ENCODE results near the gene LRRC73. TPM values are rescaled to one million over a fixed set of nuclear protein-coding genes. Genes with fewer than 3 reads are reported as not detected.
"Not testable (repeated sequence)": the region's sequence is repeated elsewhere in the genome, so short reads cannot be mapped to it uniquely, and the experiment has no call there.

LRRC73 gene
- polyA plus RNA-seq, 1 donor: 1.2 TPM

DNA sequence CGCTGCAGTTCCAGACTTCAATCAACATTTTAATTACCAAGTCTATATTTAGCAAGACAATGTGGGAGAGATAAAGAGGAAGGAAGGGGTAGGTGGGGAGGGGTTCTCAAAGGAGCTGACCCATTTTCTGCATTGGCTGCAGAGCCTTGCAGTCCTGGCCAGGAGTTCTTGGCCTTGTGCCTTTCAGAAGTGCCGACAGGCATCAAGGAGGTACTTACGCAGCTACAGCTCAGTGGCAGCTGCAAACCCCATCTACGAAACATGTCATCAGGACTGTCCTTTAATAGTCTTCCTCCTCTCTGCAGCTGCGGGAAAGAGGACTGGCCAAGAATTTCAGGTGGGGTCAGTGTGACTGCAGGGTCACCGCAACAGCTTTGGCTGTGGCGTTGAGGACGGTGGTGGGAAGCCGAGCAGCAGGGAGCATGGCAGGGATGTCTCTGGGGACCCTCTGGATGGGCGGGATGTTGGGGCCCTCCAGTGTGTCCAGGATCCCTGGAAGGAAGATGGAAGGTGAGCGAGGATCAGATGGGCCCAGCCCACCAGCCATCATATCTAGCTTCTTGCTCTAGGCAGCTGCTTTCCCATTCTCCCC, 1.8 kb upstream of the LRRC73 start:
- no peak for DNase-seq

DNA sequence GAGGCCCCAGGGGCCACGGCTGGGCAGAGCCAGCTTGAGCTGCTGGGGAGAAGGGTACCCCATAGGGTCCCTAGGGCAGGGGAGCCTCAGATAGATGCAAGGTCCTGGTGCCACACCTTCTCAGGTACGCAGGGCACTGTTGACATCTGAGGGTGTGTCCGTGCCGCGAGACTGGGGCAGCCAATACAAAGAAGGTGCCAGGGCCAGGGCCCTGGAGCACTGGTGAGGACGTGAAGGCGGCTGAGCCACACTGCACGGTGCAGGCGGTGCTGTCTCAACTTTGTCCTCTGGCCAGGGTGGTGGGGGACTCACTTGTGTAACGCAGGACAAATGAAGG, 649 bp upstream of the LRRC73 start:
- DNase-seq: no peak

DNA sequence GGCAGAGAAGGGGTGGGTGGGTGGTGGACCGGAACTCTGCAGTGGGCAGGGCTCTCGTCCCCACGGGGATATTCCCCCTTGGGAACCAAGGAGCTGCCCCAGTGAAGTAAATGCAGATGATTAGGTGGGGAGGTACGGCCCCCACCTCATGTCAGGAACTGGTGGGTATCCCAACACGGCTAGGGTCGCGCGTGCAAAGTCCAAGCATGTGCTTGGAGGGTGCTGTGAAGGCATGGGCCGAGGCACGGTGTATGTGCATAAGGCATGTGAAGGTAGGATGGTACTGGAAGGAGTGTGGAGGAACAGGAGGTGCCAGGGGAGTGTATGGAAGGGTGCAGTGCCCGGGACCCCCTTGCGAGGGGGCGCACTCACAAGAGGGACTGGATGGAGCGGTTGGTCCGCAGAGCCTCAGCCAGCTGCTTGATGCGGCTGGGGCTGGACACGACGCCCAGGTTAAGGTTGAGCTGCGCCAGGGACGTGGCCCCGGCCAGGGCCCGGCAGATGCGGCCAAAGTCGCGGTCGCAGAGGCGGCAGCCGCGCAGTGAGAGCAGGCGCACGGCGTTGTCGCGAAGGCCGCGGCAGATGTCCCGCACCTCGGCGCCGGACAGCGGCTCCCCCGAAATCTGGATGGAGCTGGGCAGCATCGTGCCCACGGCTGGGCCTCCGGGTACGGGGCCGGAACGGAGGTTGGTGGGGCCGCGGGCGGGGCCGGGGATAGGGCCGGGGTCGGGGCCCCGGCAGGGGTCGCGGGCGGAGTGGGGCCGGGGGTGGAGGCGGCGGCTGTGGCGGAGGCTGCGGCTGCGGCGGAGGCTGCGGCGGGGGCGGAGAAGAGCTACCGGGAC, 783 bp downstream of the LRRC73 start:
- DNase-seq: no peak

DNA sequence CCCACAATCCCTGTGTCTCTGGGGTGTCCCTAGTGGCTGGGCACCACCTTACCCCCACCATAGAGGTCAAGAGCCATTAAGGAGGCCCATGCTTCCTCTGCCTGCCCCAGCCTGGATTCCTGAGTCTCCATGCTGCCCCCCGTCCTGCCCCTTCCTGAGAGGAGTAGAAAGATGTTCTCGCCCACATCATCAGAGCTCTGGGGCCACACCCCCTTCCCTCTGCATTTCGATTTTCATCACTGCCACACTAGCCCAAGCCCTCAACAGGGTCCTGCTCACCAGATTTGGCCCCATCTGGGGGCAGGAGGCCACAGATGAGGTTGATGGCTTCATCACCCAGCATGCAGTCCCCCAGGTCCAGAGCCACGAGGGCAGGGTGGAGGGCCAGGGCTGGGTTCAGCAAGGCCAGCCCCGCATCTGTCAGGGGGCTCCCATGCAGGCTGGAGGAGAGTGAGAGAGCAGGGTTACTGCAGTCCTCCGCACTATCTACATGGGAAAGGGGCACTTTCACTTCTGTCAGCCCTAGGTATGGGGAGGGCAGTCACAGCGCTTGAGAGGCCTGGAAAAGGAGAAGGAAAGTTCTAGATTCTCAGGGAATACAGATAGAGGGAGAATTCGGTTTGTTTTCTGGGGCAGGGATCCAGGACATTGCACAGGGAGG, 1.5 kb downstream of the LRRC73 start:
- no peak for DNase-seq

DNA sequence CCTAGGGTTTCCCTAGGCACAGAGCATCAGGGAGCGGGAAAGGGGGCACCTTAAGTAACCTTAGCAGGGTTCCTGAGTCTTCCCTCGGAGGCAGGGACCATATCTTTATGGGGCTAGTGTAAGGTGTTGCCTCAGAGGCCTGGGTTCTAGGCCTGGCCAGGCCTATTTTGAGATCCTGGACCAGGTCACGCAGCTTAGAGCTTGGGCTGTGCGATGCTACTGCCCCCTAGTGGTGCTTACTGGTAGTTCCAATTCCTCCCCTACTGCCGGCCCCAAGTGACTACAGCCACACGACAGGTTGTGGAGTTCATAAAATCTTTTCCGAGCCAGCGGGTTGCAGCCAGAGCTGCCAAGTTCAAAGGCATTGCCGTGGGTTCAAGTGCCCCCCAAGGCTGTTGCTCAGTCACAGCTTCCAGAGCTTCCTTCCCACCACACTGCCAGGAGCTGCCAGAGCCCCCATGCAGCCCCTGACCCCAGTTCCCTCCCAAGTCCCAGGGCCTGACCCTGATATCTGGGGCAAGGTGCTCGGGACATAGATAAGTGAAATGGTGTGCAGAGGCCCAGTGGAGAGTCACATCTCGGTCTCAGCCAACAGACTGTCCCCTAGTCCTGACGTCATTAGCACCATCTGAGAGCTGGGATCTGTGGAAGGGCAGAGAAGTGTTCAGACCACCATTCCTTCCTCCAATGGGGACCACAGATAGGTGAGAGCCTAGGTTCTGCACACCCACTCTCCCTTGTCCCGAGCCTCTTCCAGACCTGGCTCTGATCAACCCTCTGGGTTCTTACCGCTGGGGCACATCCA, 3.3 kb downstream of the LRRC73 start:
- DNase-seq: peak; percentile 85

DNA sequence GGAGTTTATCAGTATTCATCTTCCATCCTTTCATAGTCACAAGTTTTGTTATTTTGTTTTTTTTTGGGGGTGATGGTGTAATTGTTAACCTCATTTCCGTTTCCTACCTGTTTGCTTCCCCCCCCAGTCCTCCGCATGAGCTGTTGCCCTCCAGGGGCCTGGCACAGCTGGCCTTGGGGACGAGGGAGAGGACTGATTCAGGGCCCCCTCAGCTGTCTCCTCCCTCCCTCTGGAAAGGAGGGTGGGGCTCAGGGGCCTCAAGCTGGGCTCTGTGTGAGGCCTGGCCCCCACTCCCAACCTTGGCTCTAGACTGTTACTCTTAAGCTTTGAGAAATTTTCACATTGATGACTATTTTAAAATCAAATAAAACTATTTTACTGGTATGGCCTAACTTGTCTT, 4.0 kb downstream of the LRRC73 start:
- no peak for DNase-seq

DNA sequence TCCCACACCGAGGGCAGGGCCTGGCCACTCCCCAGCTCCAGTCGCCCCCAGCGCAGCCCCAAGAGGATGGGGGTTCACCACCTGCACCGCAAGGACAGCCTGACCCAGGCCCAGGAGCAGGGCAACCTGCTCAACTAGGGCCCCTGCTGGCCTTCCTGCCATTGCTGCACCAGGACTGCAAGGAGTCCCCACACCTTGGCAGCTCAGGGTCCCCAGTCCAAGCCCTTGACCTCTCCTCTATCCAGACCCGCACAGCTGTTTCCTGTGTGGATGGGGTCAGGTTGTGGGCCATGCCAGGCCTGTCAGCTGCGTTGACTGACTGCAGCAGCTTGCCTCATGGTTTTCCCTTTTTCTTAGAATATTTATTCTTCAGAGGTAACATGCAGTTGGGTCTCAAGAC, 4.4 kb downstream of the LRRC73 start:
- DNase-seq: no peak

DNA sequence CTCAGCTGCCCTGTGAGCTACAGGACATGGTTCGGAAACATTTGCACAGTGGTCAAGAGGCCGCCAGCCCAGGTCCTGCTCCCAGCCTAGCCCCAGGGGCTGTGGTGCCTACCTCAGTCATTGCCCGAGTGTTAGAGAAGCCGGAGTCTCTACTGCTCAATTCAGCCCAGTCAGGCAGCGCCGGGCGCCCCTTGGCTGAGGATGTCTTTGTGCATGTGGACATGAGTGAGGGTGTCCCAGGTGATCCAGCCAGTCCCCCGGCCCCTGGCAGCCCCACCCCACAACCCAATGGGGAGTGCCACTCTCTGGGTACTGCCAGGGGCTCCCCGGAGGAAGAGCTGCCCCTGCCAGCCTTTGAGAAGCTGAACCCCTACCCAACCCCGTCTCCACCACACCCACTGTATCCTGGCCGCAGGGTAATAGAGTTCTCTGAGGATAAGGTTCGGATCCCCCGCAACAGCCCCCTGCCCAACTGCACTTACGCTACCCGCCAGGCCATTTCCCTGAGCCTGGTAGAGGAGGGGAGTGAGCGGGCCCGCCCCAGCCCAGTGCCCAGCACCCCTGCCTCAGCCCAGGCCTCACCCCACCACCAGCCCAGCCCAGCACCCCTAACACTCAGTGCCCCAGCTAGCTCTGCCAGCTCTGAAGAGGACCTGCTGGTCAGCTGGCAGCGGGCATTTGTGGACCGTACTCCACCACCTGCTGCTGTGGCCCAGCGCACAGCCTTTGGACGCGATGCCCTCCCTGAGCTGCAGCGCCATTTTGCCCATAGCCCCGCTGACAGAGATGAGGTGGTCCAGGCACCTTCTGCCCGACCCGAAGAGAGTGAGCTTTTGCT, 5.2 kb downstream of the LRRC73 start:
- no peak for DNase-seq

DNA sequence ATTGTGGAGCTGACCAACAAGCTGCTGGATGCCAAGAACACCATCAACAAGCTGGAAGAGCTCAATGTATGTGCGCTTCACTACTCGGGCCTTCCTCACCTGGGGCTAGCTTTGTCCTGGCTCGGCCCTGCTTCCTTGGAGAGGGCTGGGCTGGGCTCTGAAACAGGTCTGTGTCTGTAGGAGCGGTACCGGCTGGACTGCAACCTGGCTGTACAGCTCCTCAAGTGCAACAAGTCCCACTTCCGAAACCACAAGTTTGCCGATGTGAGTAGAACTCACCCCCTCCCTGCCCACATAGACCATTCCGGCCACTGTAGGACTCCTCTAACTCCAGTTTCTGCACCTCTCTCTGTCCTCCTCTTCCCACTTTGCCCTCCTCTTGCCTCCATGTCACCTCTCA, 6.7 kb downstream of the LRRC73 start:
- DNase-seq: no peak

DNA sequence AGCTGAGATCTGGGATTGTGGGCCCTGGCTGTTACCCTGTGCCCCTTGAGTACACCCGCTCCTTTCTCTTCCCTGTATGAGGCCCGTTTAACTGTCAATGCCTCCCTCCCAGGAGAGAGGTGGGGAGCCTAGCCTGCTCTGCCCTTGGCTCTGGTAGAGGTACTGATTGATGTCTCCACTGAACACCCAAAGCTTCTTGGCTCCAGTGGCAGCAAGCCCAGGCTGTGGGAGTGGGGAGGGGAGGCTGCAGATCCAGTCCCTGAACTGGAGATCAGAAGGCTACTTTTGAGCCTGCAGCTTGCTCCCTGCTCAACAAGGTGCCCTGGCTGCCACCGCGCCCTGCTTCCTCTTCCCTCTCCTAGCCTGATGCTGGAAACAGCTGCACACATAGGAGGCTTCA, 7.5 kb downstream of the LRRC73 start:
- no peak for DNase-seq

DNA sequence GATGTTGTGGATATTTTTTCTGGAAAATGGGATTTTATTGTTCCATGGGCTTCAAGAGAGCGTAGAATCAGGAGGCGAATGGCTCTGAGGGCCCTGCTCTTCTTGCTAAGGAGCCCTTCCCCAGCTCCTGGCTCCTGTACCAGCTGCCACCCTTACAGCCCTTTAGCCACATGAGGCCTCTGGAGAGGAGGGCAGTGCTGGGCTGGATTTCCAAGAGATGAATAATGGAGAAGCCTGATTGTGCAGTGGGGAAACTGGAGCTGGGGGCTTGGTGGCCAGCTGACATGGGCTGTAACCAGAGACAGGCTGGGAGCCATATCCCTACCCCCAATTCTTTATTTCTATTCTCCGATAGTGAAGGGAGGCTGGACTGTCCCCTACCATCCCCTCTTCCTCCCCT, 9.2 kb downstream of the LRRC73 start:
- DNase-seq: no peak

DNA sequence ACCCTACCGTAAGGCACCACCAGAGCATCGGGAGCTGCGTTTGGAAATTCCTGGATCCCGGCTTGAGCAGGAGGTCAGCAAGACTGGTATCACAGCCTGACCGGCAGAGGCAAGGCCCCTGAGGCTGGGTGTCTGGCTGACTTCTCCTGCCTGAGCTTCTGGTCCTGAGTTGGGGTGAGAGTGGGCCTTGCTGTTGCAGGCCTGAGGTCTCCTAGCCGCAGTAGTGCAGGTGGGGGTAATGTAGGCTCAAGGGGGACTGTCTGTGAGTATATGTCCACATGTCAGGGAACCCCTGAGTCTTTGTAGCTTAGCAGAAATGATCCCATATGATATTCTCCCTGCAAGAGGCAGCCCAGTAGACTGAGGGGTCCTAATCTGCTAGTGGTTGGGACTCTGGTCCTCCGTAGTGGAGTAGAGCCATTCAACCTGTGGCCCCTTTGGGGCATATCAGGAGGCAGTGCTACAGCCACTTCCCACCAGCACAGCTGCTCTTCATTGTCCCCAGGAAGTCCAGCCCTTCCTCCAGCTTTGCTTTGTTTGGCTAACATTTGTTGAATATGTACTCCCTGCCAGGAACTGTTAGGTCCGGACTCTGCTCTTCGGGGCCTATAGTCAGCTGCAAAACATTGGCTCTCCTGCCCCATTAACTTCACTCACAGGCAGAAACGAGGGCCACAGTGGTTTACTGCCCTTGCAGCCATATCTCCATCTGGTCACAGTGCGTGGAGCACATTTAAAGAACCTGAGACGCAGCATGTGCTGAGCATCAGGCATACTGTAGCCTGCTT, 10.9 kb downstream of the LRRC73 start:
- DNase-seq: no peak

DNA sequence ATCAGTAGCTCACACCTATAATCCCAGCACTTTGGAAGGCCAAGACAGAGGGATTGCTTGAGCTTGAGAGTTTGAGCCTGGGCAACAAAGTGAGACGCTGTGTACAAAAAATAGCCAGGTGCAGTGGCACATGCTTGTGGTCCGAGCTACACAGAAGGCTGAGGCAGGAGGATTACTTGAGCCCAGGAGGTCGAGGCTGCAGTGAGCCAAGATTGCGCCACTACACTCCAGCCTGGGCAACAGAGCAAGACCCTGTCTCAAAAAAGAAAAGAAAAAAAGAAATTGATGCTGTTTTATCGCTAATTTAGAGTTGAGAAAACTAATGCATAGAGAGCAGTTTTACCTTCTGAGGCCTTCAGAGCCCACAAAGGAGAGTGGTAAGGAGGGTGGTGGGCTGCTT, 11.9 kb downstream of the LRRC73 start:
- not testable (repeated sequence) for DNase-seq

DNA sequence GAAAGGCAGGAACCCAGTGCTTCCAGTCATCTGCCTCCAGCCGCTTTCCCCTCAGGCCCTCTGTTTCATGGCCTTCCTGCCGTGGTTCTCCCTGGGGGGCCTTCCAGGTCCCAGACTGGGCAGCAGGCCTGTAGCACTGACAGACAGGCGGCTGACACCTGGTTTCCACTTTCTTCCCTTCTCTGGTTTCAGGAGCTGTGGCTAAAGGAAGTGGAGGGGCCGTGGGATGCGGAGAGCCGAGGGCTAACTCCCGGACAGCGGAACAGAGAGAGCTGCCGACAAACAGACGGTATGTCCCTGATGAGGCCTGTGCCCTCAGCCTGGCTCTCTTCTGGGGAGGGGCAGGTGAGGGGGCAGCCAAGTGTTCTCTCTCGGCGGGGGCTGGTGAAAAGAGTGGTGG, 12.5 kb downstream of the LRRC73 start:
- no peak for DNase-seq

DNA sequence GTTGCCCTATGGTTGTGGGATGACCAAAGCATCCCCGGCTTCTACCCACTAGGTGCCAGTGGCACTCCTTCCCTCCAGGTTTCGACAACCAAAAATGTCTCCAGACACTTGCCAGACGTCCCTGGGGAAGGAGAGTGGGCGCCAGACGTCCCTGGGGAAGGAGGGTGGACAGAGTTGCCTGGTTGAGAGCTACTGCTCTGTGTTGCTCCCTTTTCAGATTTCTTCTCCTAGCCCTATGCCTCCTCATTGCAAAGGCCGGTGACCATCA, 13.1 kb downstream of the LRRC73 start:
- DNase-seq: no peak

DNA sequence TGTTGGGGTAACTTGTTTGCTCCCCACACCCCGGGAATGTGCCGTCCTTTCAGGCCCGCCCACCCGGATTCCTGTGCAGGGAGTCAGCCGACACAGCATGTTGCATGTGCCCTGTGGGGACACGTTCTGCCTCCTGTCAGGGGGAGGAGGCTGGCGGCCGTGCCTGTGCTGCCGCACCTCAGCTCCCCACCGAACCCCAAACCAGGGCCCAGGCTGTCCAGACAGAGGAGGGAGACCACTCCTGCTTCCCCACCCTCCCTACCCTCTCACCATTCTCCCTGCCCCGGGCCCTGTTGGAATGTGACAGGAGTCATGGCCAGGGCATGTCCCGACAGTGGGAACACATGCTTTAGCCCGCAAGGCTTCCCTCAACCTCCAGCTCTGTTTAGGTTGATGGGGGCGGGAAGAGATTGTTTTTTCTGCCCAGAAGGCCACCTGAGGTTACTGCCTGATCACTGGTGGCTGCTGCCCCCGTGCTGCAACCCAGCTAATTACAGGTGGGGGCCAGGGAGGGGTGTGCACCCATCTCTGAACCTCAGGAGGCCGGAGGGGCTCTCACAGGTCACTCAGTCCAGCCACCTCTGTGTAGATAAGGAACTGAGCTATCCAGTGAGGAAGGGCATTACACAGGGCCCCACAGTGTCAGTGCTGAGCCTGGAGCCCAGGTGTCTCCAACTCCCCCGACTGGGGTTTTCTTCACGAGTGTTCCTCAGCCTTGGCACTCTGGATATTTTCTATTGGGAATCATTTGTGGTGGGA, 13.6 kb downstream of the LRRC73 start:
- DNase-seq: no peak

DNA sequence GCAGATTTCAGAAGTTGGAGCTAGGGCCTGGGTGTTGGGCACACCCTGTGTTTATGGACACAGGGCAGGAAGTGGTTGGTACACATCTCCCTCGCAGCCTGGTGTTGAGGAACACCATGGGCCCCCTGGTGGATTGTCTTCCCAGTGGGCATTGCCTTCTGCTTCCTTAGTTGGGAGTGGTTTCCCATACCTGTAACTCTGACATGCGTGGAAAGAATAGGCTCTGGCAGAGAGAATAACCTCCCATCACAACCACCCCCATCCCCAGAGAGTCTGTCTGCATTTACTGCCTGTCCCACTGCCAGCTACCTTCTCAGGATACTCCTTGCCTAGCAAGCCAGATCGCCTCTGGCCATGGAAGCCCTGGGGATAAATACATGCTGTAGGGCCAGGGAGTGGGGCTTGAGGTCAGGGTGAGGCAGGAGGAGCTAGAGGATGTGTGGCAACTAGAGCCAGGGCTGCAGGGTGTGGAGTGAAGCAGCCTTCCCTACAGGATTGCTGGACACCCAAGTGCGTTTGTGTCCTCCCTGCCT, 14.7 kb downstream of the LRRC73 start:
- DNase-seq: no peak

DNA sequence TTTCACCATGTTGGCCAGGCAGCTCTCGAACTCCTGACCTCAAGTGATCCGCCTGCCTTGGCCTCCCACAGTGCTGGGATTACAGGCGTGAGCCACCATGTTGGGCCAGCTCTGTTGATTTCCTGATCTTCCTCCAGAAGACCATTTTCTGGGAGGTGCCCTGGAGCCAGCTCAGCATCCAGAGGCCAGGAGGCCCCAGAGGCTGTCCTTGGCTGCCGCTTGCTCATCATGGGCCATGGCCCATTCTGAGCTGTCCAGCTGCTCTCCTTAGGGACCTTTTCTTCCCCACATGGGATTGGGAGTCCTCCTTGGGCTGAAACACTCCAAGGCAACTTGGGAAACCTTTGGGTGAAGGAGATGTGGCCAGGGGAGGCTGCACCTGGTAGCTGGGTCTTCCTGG, 15.4 kb downstream of the LRRC73 start:
- DNase-seq: no peak

DNA sequence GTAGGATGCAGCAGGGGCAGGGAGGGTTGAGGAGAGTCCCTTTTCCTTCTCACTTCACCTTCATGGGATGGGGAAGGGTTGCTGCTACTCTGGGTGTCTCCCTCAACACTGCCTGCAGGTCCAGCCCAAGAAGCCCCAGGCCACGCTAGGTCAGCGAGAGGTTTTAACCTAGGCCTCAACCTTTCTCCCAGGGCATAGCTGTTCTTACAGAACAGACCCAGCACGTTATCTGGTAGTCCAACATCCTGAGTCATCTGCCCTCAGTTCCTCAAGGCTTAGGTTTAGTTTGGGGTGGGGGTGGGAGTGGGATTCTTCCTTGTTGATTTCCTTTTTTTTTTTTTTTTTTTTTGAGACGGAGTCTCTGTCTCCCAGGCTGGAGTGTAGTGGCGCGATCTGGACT, 15.8 kb downstream of the LRRC73 start:
- DNase-seq: no peak

DNA sequence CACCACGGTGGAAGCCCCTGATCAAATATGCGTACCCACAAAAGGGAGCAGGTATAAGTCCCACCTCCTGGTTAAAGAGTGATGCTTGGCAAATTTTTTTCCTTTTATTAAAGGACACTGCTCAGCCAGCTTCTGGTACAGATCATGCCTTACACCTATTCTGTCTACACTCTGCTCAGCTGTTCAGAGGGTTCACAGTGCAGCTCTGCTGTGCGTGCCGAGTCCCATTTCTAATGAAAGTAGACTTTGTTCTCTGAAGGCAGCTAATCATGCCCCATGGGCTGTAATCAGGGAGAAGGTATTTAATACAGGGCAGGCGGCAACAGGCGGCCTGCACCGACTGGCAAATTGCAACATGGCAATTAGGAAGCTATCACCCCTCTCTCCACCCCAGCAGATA, 16.3 kb downstream of the LRRC73 start:
- no peak for DNase-seq

All from left kidney (tissue), 2 donors.